Neural cell (in vitro differentiated cells): ENCODE results near the gene PTTG1.

Source experiments
- CTCF ChIP-seq: fragments of 450-650 bp; IDR thresholded peaks from 2 replicates; pipeline ENCODE4 v1.5.1; 2014; ENCODE audit warnings: antibody characterized with exemption, mild to moderate bottlenecking, moderate library complexity; ENCODE audit not compliant: poor library complexity, severe bottlenecking
- EP300 ChIP-seq: fragments of 450-650 bp; conservative IDR thresholded peaks from 2 replicates; pipeline ENCODE4 v1.6.1; 2014; ENCODE audit warnings: antibody characterized with exemption, mild to moderate bottlenecking, moderate library complexity; ENCODE audit not compliant: poor library complexity, severe bottlenecking
- EZH2 ChIP-seq: fragments of 200-600, 300-800 bp; shearing (Covaris generic), sonication (generic); IDR thresholded peaks from 2 replicates; pipeline ENCODE4 v1.6.1; 2014; ENCODE audit warnings: antibody characterized with exemption, low read length, borderline replicate concordance, mild to moderate bottlenecking; ENCODE audit not compliant: insufficient read depth, poor library complexity, severe bottlenecking
- MXI1 ChIP-seq: fragments of 450-650 bp; conservative IDR thresholded peaks from 2 replicates; pipeline ENCODE4 v1.6.1; 2014; ENCODE audit warnings: antibody characterized with exemption, mild to moderate bottlenecking; ENCODE audit not compliant: poor library complexity, severe bottlenecking
- POLR2AphosphoS5 ChIP-seq: IDR thresholded peaks from 2 replicates; pipeline ENCODE4 v1.6.1; 2012
- RAD21 ChIP-seq: fragments of 450-650 bp; conservative IDR thresholded peaks from 2 replicates; pipeline ENCODE4 v1.6.1; 2014; ENCODE audit warnings: antibody characterized with exemption, mild to moderate bottlenecking, moderate library complexity
- REST ChIP-seq: IDR thresholded peaks from 2 replicates; pipeline ENCODE4 v1.6.1; 2012; ENCODE audit warnings: borderline replicate concordance
- SMC3 ChIP-seq: fragments of 450-650 bp; conservative IDR thresholded peaks from 2 replicates; pipeline ENCODE4 v1.6.1; 2014; ENCODE audit warnings: antibody characterized with exemption, mild to moderate bottlenecking, moderate library complexity; ENCODE audit not compliant: poor library complexity
- TAF1 ChIP-seq: IDR thresholded peaks from 2 replicates; pipeline ENCODE4 v1.6.1; 2012; ENCODE audit warnings: low read depth

- no peak for TF ChIP-seq CTCF
- no peak for TF ChIP-seq RAD21
- no peak for TF ChIP-seq POLR2AphosphoS5
- no peak for TF ChIP-seq EP300
- no peak for TF ChIP-seq REST
- TF ChIP-seq SMC3: no peak
- no peak for TF ChIP-seq MXI1
- no peak for TF ChIP-seq EZH2
- no peak for TF ChIP-seq TAF1
Observed at GRCh38 chr5:160453751-160454150, 32.1 kb downstream of the PTTG1 start.
